GM12864 (cell line): ENCODE measurements around the gene ADGRF5.

Experiments
- DNase-seq: peaks from one replicate; pipeline ENCODE4 v3.0.0-alpha.2; 2011; ENCODE audit warnings: low read depth
- H3K4me3 ChIP-seq: 2 replicates; pipeline ENCODE4 v1.5.1; 2011; ENCODE audit warnings: mild to moderate bottlenecking, low read depth, low read length, control low read depth
- CTCF ChIP-seq: IDR thresholded peaks from 2 replicates; pipeline ENCODE4 v1.5.1; 2011; ENCODE audit warnings: low read depth, mild to moderate bottlenecking, moderate library complexity, low read length, control low read depth, inconsistent platforms; ENCODE audit errors: missing control alignments

Gene ADGRF5

GRCh38 chr6:46888031-46888430, 33.7 kb downstream of the ADGRF5 start:
- peak; percentile 0 for DNase-seq
- TF ChIP-seq CTCF: no peak
- H3K4me3 ChIP-seq: no peak overlapping the region

- no peak for DNase-seq
- TF ChIP-seq CTCF: no peak
- H3K4me3 ChIP-seq: no peak overlapping the region
Measured at GRCh38 chr6:46882645-46883044, 39.1 kb downstream of the ADGRF5 start.

- DNase-seq: no peak
Measured at GRCh38 chr6:46879003-46879402, 42.7 kb downstream of the ADGRF5 start.

GRCh38 chr6:46876126-46876525, 45.6 kb downstream of the ADGRF5 start:
- no peak for DNase-seq
- H3K4me3 ChIP-seq: no peak overlapping the region
- TF ChIP-seq CTCF: no peak

More at GRCh38 chr6:46879003-46879402, 42.7 kb downstream of the ADGRF5 start:
- no peak overlapping the region for H3K4me3 ChIP-seq
- TF ChIP-seq CTCF: no peak

GRCh38 chr6:46867411-46867810, 54.3 kb downstream of the ADGRF5 start:
- no peak for DNase-seq
- TF ChIP-seq CTCF: no peak
- no peak overlapping the region for H3K4me3 ChIP-seq

- no peak overlapping the region for H3K4me3 ChIP-seq
- no peak for DNase-seq
- TF ChIP-seq CTCF: no peak
Measured at GRCh38 chr6:46865221-46865620, 56.5 kb downstream of the ADGRF5 start.

GRCh38 chr6:46863791-46864190, 57.9 kb downstream of the ADGRF5 start:
- TF ChIP-seq CTCF: no peak
- no peak overlapping the region for H3K4me3 ChIP-seq
- DNase-seq: no peak
